ENCODE results near the gene RBM28.

The RBM28 gene

DNA sequence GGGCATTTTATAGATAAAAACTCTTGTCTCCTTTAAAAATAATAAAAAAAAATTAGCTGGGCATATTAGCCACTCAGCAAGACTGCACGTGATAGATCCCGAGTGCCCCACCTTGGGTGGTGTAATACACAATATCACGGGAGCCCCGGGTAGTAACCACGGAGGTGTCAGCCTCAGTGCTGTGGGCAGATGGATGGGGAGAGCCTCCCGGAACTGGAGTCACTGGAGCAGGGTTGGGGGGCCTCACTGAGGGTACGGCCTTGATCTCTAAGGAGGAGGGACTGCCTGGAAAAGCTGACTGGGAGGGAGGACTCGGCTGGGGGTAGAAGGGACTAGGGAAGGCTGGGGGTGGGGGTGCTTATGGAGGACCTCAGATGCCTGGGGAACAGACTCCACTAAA lies 90.0 kb downstream of the RBM28 start:
- H3K4me1 ChIP-seq = no peaks in the 10 kb centered on the region
- DNase-seq = no peak
- H3K36me3 ChIP-seq = no peaks in the 10 kb centered on the region
- no peaks in the 10 kb centered on the region; the same call in 1 of the 2 replicates for H3K9me3 ChIP-seq
- TF ChIP-seq, protein P1, sequence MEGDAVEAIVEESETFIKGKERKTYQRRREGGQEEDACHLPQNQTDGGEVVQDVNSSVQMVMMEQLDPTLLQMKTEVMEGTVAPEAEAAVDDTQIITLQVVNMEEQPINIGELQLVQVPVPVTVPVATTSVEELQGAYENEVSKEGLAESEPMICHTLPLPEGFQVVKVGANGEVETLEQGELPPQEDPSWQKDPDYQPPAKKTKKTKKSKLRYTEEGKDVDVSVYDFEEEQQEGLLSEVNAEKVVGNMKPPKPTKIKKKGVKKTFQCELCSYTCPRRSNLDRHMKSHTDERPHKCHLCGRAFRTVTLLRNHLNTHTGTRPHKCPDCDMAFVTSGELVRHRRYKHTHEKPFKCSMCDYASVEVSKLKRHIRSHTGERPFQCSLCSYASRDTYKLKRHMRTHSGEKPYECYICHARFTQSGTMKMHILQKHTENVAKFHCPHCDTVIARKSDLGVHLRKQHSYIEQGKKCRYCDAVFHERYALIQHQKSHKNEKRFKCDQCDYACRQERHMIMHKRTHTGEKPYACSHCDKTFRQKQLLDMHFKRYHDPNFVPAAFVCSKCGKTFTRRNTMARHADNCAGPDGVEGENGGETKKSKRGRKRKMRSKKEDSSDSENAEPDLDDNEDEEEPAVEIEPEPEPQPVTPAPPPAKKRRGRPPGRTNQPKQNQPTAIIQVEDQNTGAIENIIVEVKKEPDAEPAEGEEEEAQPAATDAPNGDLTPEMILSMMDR (IDR thresholded peaks at IDR 0.05; ENCODE audit: low read depth, low read length) = no peak
- H3K27me3 ChIP-seq = no peaks in the 10 kb centered on the region; the same call in 1 of the 2 replicates
- H3K4me3 ChIP-seq (ENCODE audit: low read depth, low read length) = no peak overlapping the region

DNA sequence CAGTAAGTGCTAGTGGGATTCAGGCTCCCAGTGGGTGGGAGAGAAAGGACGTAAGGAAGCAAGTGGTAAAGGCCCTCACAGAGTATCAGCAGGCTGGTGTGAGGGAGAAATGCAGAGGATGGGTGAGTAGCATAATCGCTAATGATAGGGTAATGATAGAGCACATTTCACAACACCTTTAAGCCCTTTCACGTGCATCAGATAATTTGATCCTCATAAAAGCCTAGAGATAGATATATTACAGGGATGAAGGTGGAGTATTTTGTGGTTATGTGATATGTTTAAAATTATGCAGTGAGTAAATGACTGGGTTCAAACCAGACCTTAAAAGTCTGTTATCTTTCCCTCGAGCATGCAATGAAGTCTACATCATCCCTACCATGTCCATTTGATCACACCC lies 92.4 kb downstream of the RBM28 start:
- Histone ChIP-seq H3K36me3 (no peaks in the 10 kb centered on the region), H3K9me3 (no peaks in the 10 kb centered on the region; the same call in 1 of the 2 replicates), H3K4me3 (ENCODE audit: low read depth, low read length) (no peak overlapping the region), H3K4me1 (no peaks in the 10 kb centered on the region), H3K27me3 (no peaks in the 10 kb centered on the region)
- TF ChIP-seq, protein P1 (IDR thresholded peaks at IDR 0.05; ENCODE audit: low read depth, low read length) = no peak
- DNase-seq = no peak
